H1 (cell line): ENCODE data around the gene KCNK2. TPM values are rescaled to one million over a fixed set of nuclear protein-coding genes. Genes with fewer than 3 reads are reported as not detected.

Experiments used
- BCL11A ChIP-seq, 2 experiments: IDR thresholded peaks; one replicate each; pipeline ENCODE4 v1.6.1; 2011; ENCODE audit warnings: low read depth in 2 of 2, low read length in 2 of 2, mild to moderate bottlenecking in 2 of 2
- BRCA1 ChIP-seq: IDR thresholded peaks from 2 replicates; pipeline ENCODE4 v1.6.1; 2012; ENCODE audit warnings: low read depth, low read length, improper control_type of control experiment
- EGR1 ChIP-seq: IDR thresholded peaks from 2 replicates; pipeline ENCODE4 v1.6.1; 2011; ENCODE audit warnings: low read depth, low read length, borderline replicate concordance
- MAFK ChIP-seq: IDR thresholded peaks from 2 replicates; pipeline ENCODE4 v1.6.1; 2012; ENCODE audit warnings: low read depth, mild to moderate bottlenecking, improper control_type of control experiment, low read length
- MAX ChIP-seq: IDR thresholded peaks from 2 replicates; pipeline ENCODE4 v1.6.1; 2012; ENCODE audit warnings: inconsistent platforms
- NRF1 ChIP-seq: IDR thresholded peaks from 2 replicates; pipeline ENCODE4 v1.6.1; 2011; ENCODE audit warnings: mild to moderate bottlenecking, low read depth, low read length, improper control_type of control experiment
- PHF8 ChIP-seq: fragments of 200-600 bp; sonication (generic); conservative IDR thresholded peaks from 2 replicates; pipeline ENCODE4 v1.7.1; 2012; ENCODE audit warnings: low read depth, mild to moderate bottlenecking, inconsistent platforms, low read length, moderate library complexity
- POLR2A ChIP-seq, 2 experiments: IDR thresholded peaks; 1 replicate in 1 of 2; 2 replicates in 1 of 2; pipeline ENCODE4 v1.6.1; 2011; ENCODE audit warnings: low read depth in 2 of 2, low read length in 2 of 2, mild to moderate bottlenecking in 2 of 2; ENCODE audit errors: control extremely low read depth in 1 of 2
- SP4 ChIP-seq: IDR thresholded peaks from 2 replicates; pipeline ENCODE4 v1.6.1; 2012; ENCODE audit warnings: low read length, inconsistent platforms
- YY1 ChIP-seq: IDR thresholded peaks from 2 replicates; pipeline ENCODE4 v1.6.1; 2011; ENCODE audit warnings: low read depth, mild to moderate bottlenecking, low read length
- polyA plus RNA-seq, 7 experiments: library from polyadenylated mRNA; depleted of rRNA in 3 of 7; stranded (reverse) in 5 of 7; unstranded in 2 of 7; fragments of >200 nt in 5 of 7; fragments of 200-250 nt in 2 of 7; gene quantifications; 1 replicate in 5 of 7; 2 replicates in 1 of 7; 4 replicates in 1 of 7; pipeline versions ENCODE4 v1.2.1 to v1.2.3, GENCODE V29; 2011 to 2013; ENCODE audit warnings: missing spikeins in 2 of 7, mixed read lengths in 2 of 7
- total RNA-seq: library from RNA; stranded (reverse); fragmentation: NEBNext Ultra II Directional; extraction: Animal tissue kit (Norgen Biotek cat#: 25700); gene quantifications from 2 replicates; pipeline ENCODE4 v1.2.1, GENCODE V29; 2021
- TF ChIP-seq, protein P1 (sequence below): fragments of 300-600 bp; sonication (generic); IDR thresholded peaks from 2 replicates; pipeline ENCODE4 v1.7.1; 2012; ENCODE audit warnings: low read length, moderate library complexity, mild to moderate bottlenecking, inconsistent platforms; ENCODE audit not compliant: insufficient replicate concordance

Gene KCNK2
- total and polyA plus RNA-seq, 2 of the 8 experiments (the other 6 are each of a cell fraction or from before 2014, with no cell fraction given) = 0.59 to 1.2 TPM

GRCh38 chr1:215132156-215132555, 49.6 kb downstream of the KCNK2 start (continued):
- TF ChIP-seq, protein P1, sequence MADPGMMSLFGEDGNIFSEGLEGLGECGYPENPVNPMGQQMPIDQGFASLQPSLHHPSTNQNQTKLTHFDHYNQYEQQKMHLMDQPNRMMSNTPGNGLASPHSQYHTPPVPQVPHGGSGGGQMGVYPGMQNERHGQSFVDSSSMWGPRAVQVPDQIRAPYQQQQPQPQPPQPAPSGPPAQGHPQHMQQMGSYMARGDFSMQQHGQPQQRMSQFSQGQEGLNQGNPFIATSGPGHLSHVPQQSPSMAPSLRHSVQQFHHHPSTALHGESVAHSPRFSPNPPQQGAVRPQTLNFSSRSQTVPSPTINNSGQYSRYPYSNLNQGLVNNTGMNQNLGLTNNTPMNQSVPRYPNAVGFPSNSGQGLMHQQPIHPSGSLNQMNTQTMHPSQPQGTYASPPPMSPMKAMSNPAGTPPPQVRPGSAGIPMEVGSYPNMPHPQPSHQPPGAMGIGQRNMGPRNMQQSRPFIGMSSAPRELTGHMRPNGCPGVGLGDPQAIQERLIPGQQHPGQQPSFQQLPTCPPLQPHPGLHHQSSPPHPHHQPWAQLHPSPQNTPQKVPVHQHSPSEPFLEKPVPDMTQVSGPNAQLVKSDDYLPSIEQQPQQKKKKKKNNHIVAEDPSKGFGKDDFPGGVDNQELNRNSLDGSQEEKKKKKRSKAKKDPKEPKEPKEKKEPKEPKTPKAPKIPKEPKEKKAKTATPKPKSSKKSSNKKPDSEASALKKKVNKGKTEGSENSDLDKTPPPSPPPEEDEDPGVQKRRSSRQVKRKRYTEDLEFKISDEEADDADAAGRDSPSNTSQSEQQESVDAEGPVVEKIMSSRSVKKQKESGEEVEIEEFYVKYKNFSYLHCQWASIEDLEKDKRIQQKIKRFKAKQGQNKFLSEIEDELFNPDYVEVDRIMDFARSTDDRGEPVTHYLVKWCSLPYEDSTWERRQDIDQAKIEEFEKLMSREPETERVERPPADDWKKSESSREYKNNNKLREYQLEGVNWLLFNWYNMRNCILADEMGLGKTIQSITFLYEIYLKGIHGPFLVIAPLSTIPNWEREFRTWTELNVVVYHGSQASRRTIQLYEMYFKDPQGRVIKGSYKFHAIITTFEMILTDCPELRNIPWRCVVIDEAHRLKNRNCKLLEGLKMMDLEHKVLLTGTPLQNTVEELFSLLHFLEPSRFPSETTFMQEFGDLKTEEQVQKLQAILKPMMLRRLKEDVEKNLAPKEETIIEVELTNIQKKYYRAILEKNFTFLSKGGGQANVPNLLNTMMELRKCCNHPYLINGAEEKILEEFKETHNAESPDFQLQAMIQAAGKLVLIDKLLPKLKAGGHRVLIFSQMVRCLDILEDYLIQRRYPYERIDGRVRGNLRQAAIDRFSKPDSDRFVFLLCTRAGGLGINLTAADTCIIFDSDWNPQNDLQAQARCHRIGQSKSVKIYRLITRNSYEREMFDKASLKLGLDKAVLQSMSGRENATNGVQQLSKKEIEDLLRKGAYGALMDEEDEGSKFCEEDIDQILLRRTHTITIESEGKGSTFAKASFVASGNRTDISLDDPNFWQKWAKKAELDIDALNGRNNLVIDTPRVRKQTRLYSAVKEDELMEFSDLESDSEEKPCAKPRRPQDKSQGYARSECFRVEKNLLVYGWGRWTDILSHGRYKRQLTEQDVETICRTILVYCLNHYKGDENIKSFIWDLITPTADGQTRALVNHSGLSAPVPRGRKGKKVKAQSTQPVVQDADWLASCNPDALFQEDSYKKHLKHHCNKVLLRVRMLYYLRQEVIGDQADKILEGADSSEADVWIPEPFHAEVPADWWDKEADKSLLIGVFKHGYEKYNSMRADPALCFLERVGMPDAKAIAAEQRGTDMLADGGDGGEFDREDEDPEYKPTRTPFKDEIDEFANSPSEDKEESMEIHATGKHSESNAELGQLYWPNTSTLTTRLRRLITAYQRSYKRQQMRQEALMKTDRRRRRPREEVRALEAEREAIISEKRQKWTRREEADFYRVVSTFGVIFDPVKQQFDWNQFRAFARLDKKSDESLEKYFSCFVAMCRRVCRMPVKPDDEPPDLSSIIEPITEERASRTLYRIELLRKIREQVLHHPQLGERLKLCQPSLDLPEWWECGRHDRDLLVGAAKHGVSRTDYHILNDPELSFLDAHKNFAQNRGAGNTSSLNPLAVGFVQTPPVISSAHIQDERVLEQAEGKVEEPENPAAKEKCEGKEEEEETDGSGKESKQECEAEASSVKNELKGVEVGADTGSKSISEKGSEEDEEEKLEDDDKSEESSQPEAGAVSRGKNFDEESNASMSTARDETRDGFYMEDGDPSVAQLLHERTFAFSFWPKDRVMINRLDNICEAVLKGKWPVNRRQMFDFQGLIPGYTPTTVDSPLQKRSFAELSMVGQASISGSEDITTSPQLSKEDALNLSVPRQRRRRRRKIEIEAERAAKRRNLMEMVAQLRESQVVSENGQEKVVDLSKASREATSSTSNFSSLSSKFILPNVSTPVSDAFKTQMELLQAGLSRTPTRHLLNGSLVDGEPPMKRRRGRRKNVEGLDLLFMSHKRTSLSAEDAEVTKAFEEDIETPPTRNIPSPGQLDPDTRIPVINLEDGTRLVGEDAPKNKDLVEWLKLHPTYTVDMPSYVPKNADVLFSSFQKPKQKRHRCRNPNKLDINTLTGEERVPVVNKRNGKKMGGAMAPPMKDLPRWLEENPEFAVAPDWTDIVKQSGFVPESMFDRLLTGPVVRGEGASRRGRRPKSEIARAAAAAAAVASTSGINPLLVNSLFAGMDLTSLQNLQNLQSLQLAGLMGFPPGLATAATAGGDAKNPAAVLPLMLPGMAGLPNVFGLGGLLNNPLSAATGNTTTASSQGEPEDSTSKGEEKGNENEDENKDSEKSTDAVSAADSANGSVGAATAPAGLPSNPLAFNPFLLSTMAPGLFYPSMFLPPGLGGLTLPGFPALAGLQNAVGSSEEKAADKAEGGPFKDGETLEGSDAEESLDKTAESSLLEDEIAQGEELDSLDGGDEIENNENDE = no peak
- TF ChIP-seq POLR2A (IDR thresholded peaks at IDR 0.05; ENCODE audit: control extremely low read depth in 1 of 2, low read depth in 2 of 2, low read length in 2 of 2) (no peak), BCL11A (IDR thresholded peaks at IDR 0.05; ENCODE audit: low read depth in 2 of 2, low read length in 2 of 2) (no peak), PHF8 (no peak), YY1 (no peak), EGR1 (no peak), MAX (no peak), NRF1 (no peak), MAFK (no peak), SP4 (no peak), BRCA1 (no peak)
